Vagina (tissue), 2 donors: ENCODE measurements around the gene CERK.

ENCODE experiments used
- POLR2A ChIP-seq, 2 donors: fragments of 450-650 bp; IDR thresholded peaks; one replicate each; pipeline ENCODE4 v1.6.1; 2017; ENCODE audit warnings: antibody characterized with exemption in 2 of 2, mild to moderate bottlenecking in 2 of 2, moderate library complexity in 2 of 2
- POLR2AphosphoS5 ChIP-seq, 2 donors: sonication (generic); formaldehyde crosslinking; IDR thresholded peaks; one replicate each; pipeline ENCODE4 v1.9.0; 2017; ENCODE audit warnings: antibody characterized with exemption in 2 of 2, mild to moderate bottlenecking in 2 of 2, low read depth in 1 of 2; ENCODE audit not compliant: insufficient read depth in 1 of 2
- TF ChIP-seq, protein P1 (sequence below), 3 experiments: fragments of 450-650 bp in 2 of 3; fragments of 200-600 bp in 1 of 3; sonication (generic) in 1 of 3; IDR thresholded peaks; one replicate each; pipeline ENCODE4 v1.5.1; 2017 to 2019; ENCODE audit warnings: antibody characterized with exemption in 3 of 3, mild to moderate bottlenecking in 2 of 3, moderate library complexity in 2 of 3

DNA sequence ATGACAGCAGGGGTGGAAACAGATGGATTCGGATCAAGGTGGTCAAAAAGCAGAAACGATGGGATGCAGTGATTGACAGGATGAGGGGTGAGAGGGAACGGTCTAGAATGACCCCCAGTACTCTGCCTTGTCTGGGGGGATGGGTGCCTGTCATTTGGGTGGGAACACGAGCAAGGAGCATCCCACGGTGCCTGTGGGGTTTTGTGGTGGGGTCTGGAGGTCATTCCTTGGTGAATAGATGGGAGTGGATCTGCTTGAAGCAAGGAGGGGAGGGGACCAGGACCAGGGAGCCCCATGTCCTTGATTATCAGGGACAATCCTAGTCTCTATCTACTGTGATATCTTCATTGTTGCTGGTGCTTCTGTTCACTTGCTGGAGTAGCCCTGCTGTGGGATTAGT, 8.1 kb upstream of the CERK start:
- TF ChIP-seq, protein P1, sequence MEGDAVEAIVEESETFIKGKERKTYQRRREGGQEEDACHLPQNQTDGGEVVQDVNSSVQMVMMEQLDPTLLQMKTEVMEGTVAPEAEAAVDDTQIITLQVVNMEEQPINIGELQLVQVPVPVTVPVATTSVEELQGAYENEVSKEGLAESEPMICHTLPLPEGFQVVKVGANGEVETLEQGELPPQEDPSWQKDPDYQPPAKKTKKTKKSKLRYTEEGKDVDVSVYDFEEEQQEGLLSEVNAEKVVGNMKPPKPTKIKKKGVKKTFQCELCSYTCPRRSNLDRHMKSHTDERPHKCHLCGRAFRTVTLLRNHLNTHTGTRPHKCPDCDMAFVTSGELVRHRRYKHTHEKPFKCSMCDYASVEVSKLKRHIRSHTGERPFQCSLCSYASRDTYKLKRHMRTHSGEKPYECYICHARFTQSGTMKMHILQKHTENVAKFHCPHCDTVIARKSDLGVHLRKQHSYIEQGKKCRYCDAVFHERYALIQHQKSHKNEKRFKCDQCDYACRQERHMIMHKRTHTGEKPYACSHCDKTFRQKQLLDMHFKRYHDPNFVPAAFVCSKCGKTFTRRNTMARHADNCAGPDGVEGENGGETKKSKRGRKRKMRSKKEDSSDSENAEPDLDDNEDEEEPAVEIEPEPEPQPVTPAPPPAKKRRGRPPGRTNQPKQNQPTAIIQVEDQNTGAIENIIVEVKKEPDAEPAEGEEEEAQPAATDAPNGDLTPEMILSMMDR (IDR thresholded peaks at IDR 0.05), result no peak
- TF ChIP-seq POLR2A (IDR thresholded peaks at IDR 0.05), result no peak
- no peak for TF ChIP-seq POLR2AphosphoS5 (IDR thresholded peaks at IDR 0.05; ENCODE audit: insufficient read depth in 1 of 2, low read depth in 1 of 2)
